GM03348 (cell line): Measurements from ENCODE around the gene CBR1.
A peak's percentile ranks its signal among the peaks of the same experiment; 100 is the strongest.

Experiments
- DNase-seq: peaks from one replicate; pipeline ENCODE4 v3.0.0; 2012; ENCODE audit warnings: low spot score

Gene CBR1

GRCh38 chr21:36115138-36115730 lies 45.4 kb downstream of the CBR1 start:
- DNase-seq, result no peak

GRCh38 chr21:36117286-36117741 lies 47.5 kb downstream of the CBR1 start:
- DNase-seq, result no peak

- peak; percentile 18 for DNase-seq
Measured at GRCh38 chr21:36120304-36120888, 50.6 kb downstream of the CBR1 start.
